ENCODE data around the gene PRR5. TPM values are rescaled to one million over a fixed set of nuclear protein-coding genes. Genes with fewer than 3 reads are reported as not detected.

PRR5 gene
- total RNA-seq, 1 experiment from 2014 or later: 26.9 TPM

DNA sequence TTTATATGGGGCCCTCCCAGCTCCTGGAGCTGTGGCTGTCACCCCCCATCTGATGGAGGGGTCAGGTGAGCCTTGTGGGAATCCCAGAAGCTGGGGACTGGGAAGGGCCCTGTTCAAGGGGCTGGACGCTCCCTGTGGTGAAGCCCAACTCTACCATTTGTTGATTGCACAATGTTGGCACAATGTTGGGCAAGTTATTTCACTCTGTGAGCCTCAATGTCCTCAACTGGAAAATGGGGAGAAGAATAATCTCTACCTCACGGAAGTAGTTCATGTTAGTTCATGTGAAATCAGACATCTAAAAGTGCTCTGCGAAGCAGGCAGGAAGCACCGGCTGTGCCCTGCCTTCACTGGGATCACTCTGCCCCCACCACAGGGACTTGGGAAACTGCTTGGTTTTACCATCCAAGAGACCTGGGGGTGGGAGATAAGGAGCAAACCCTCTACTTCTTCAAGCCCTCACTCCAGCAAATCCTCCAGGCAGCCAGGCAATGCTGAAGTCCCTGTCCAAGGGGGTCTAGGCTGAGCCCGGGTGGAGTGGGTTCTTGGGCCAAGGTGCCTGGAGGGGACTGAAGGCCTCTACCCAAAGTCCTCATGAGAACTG, 715 bp upstream of the PRR5 start (continued):
- no peak for TF ChIP-seq JUND (IDR thresholded peaks at IDR 0.05)
- no peak for TF ChIP-seq ZNF274 (IDR thresholded peaks at IDR 0.05; ENCODE audit: low read depth, low read length)

GRCh38 chr22:44702479-44703198, 635 bp downstream of the PRR5 start:
- Histone ChIP-seq H3K36me3 (ENCODE audit: control insufficient read depth in 1 of 2, insufficient read depth in 2 of 2, low read length in 2 of 2) (no peaks in the 10 kb centered on the region), H3K9me3 (ENCODE audit: control insufficient read depth in 1 of 2, insufficient read depth in 1 of 2, low read depth in 1 of 2, low read length in 2 of 2) (no peaks in the 10 kb centered on the region), H3K27me3 (ENCODE audit: insufficient read depth, low read length) (no peaks in the 10 kb centered on the region), H3K4me2 (ENCODE audit: low read length) (peak overlapping the region; percentile 92), H2AFZ (ENCODE audit: low read depth, low read length, poor library complexity, severe bottlenecking) (no peak overlapping the region), H3K4me1 (ENCODE audit: control insufficient read depth in 1 of 2, insufficient read depth in 2 of 2, low read length in 2 of 2) (peaks cover 13 to 35% of the 10 kb centered on the region in 2 experiments), H3K4me3 (replicated peaks in 1 of 2; ENCODE audit: low read depth in 1 of 2, low read length in 2 of 2) (peak overlapping the region; percentile 59 to 84), H3K79me2 (ENCODE audit: insufficient read depth, low read length) (peaks cover 26% of the 10 kb centered on the region), H4K20me1 (ENCODE audit: insufficient read depth) (no peaks in the 10 kb centered on the region), H3K27ac (ENCODE audit: low read depth, low read length) (peak overlapping the region; percentile 74), H3K9me2 (ENCODE audit: insufficient read depth) (no peaks in the 10 kb centered on the region), H3K9ac (ENCODE audit: low read length) (peak overlapping the region; percentile 82)
- ChIA-PET RAD21 (ENCODE audit: low non-redundant PET in 1 of 2, low total read pairs in 2 of 2, uncharacterized antibody in 2 of 2, unreplicated experiment in 2 of 2) (no interaction called here), POLR2A (no interaction called here), CTCF (interaction anchor here (1.4 kb wide), 1 partner anchor 18 kb away, joined by 3 read pairs; no protein-coding TSS in a partner anchor)
- DNase-seq (ENCODE audit: low read depth, low spot score) (no peak), ATAC-seq (peak; percentile 66)
- BruUV-seq (replicated peaks): no TSS peak
- intact Hi-C loops (cut with micrococcal nuclease): no loop called here
- TF ChIP-seq ZFX (IDR thresholded peaks at IDR 0.05) (peak; percentile 93), SIN3A (IDR thresholded peaks at IDR 0.05; ENCODE audit: low read depth) (no peak)

DNA sequence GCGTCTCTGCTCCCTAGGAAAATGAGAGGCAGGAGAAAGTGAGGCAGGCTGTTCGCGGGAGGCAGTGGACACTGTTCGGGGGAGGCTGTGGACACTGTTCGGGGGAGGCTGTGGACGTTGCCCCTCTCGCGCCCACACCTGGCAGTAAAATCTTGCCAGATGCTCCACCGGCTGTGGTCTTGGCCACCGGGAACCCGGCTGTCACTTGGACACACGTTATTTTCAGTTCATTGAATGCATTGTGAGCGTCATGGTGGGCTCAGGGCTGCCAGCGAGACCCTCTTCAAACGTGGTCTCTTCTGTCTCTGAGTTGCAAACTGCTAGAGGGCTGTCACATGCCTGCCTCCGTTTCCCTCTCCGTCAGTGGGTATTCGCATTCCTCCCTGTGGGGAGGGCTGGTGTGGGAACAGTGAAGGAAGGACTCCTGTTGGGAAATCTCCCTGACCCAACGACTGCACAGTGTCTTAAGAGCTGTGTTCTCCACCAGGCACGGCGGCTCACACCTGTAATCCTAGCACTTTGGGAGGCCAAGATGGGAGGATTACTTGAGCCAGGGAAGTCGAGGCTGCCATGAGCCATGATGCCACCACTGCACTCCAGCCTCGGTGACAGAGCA, 1.4 kb downstream of the PRR5 start:
- RAD21 ChIA-PET (ENCODE audit: low non-redundant PET in 1 of 2, low total read pairs in 2 of 2, uncharacterized antibody in 2 of 2, unreplicated experiment in 2 of 2): no interaction called here
- H3K9me2 ChIP-seq (ENCODE audit: insufficient read depth): no peaks in the 10 kb centered on the region
- intact Hi-C loops (cut with micrococcal nuclease): no loop called here
- no peaks in the 10 kb centered on the region for H3K27me3 ChIP-seq (ENCODE audit: insufficient read depth, low read length)
- H3K9me3 ChIP-seq (ENCODE audit: control insufficient read depth in 1 of 2, insufficient read depth in 1 of 2, low read depth in 1 of 2, low read length in 2 of 2): no peaks in the 10 kb centered on the region
- H3K27ac ChIP-seq (ENCODE audit: low read depth, low read length): no peak overlapping the region; the same call in 1 of the 2 replicates
- BruUV-seq (replicated peaks): no TSS peak
- ATAC-seq (no peak), DNase-seq (ENCODE audit: low read depth, low spot score) (no peak)
- peak overlapping the region; percentile 92 for H3K4me2 ChIP-seq (ENCODE audit: low read length)
- peak overlapping the region; percentile 59 to 84 for H3K4me3 ChIP-seq (replicated peaks in 1 of 2; ENCODE audit: low read depth in 1 of 2, low read length in 2 of 2)
- H3K4me1 ChIP-seq (ENCODE audit: control insufficient read depth in 1 of 2, insufficient read depth in 2 of 2, low read length in 2 of 2): peaks cover 13 to 40% of the 10 kb centered on the region in 2 experiments
- POLR2A ChIA-PET: no interaction called here
- no peaks in the 10 kb centered on the region for H3K36me3 ChIP-seq (ENCODE audit: control insufficient read depth in 1 of 2, insufficient read depth in 2 of 2, low read length in 2 of 2)
- no peak overlapping the region for H2AFZ ChIP-seq (ENCODE audit: low read depth, low read length, poor library complexity, severe bottlenecking)
- H3K9ac ChIP-seq (ENCODE audit: low read length): peak overlapping the region; percentile 82
- peaks cover 29% of the 10 kb centered on the region for H3K79me2 ChIP-seq (ENCODE audit: insufficient read depth, low read length)
- CTCF ChIA-PET: no interaction called here
- H4K20me1 ChIP-seq (ENCODE audit: insufficient read depth): no peaks in the 10 kb centered on the region
- TF ChIP-seq, protein P1, sequence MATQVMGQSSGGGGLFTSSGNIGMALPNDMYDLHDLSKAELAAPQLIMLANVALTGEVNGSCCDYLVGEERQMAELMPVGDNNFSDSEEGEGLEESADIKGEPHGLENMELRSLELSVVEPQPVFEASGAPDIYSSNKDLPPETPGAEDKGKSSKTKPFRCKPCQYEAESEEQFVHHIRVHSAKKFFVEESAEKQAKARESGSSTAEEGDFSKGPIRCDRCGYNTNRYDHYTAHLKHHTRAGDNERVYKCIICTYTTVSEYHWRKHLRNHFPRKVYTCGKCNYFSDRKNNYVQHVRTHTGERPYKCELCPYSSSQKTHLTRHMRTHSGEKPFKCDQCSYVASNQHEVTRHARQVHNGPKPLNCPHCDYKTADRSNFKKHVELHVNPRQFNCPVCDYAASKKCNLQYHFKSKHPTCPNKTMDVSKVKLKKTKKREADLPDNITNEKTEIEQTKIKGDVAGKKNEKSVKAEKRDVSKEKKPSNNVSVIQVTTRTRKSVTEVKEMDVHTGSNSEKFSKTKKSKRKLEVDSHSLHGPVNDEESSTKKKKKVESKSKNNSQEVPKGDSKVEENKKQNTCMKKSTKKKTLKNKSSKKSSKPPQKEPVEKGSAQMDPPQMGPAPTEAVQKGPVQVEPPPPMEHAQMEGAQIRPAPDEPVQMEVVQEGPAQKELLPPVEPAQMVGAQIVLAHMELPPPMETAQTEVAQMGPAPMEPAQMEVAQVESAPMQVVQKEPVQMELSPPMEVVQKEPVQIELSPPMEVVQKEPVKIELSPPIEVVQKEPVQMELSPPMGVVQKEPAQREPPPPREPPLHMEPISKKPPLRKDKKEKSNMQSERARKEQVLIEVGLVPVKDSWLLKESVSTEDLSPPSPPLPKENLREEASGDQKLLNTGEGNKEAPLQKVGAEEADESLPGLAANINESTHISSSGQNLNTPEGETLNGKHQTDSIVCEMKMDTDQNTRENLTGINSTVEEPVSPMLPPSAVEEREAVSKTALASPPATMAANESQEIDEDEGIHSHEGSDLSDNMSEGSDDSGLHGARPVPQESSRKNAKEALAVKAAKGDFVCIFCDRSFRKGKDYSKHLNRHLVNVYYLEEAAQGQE (IDR thresholded peaks at IDR 0.05; ENCODE audit: low read depth): no peak
- TF ChIP-seq TCF7L2 (IDR thresholded peaks at IDR 0.05; ENCODE audit: borderline replicate concordance, extremely low read depth, insufficient read depth, insufficient read length) (no peak), SIN3A (IDR thresholded peaks at IDR 0.05; ENCODE audit: low read depth) (no peak), ZNF274 (IDR thresholded peaks at IDR 0.05; ENCODE audit: low read depth, low read length) (no peak), CEBPB (IDR thresholded peaks at IDR 0.05; ENCODE audit: low read depth) (no peak), CBX3 (IDR thresholded peaks at IDR 0.05; ENCODE audit: low read depth) (no peak), ATF3 (IDR thresholded peaks at IDR 0.05) (no peak), JUND (IDR thresholded peaks at IDR 0.05) (no peak), ZFX (IDR thresholded peaks at IDR 0.05) (no peak), EZH2 (IDR thresholded peaks at IDR 0.05) (no peak), SP1 (IDR thresholded peaks at IDR 0.05; ENCODE audit: low read depth) (no peak), ELF1 (IDR thresholded peaks at IDR 0.05; ENCODE audit: borderline replicate concordance, low read depth) (no peak), EZH2phosphoT487 (IDR thresholded peaks at IDR 0.05; ENCODE audit: borderline replicate concordance) (no peak), EGR1 (IDR thresholded peaks at IDR 0.05; ENCODE audit: low read depth) (no peak)
